Liver (tissue), 9 donors: Measurements from ENCODE around the gene MFAP5. TPM values are rescaled to one million over a fixed set of nuclear protein-coding genes. Genes with fewer than 3 reads are reported as not detected.

Experiments
- DNase-seq: peaks from one replicate; pipeline ENCODE4 v3.0.0-alpha.2; 2017; ENCODE audit warnings: low spot score
- H3K27ac ChIP-seq, 2 donors: one replicate each; pipeline ENCODE4 v1.7.0; 2013; ENCODE audit warnings: inconsistent platforms in 2 of 2, low read length in 2 of 2, control low read depth in 1 of 2, low read depth in 1 of 2, mild to moderate bottlenecking in 1 of 2
- H3K27me3 ChIP-seq, 4 donors: one replicate each; pipeline versions ENCODE4 v1.6.1 to v1.7.0; 2013; ENCODE audit warnings: low read length in 3 of 4, inconsistent platforms in 1 of 4, mild to moderate bottlenecking in 1 of 4, moderate library complexity in 1 of 4; ENCODE audit not compliant: control insufficient read depth in 4 of 4, insufficient read depth in 4 of 4
- H3K36me3 ChIP-seq, 4 donors: one replicate each; pipeline versions ENCODE4 v1.6.1 to v1.7.0; 2013; ENCODE audit warnings: low read length in 3 of 4, mild to moderate bottlenecking in 3 of 4, low read depth in 1 of 4, moderate library complexity in 1 of 4; ENCODE audit not compliant: control insufficient read depth in 4 of 4, insufficient read depth in 3 of 4
- H3K4me1 ChIP-seq, 4 donors: one replicate each; pipeline versions ENCODE4 v1.6.1 to v1.7.0; 2013; ENCODE audit warnings: low read length in 3 of 4, mild to moderate bottlenecking in 3 of 4, moderate library complexity in 1 of 4; ENCODE audit not compliant: control insufficient read depth in 4 of 4, insufficient read depth in 4 of 4
- H3K4me3 ChIP-seq, 3 donors: one replicate each; pipeline versions ENCODE4 v1.6.1 to v1.7.0; 2013; ENCODE audit warnings: low read length in 3 of 3, control low read depth in 1 of 3, low read depth in 1 of 3, mild to moderate bottlenecking in 1 of 3
- H3K9ac ChIP-seq, 2 donors: one replicate each; pipeline ENCODE4 v1.7.0; 2013; ENCODE audit warnings: low read length in 2 of 2, mild to moderate bottlenecking in 2 of 2, moderate library complexity in 2 of 2, control low read depth in 1 of 2, low read depth in 1 of 2
- H3K9me3 ChIP-seq, 4 donors: one replicate each; pipeline versions ENCODE4 v1.6.1 to v1.7.0; 2013; ENCODE audit warnings: low read length in 3 of 4; ENCODE audit not compliant: control insufficient read depth in 4 of 4
- EGR1 ChIP-seq, 2 donors: IDR thresholded peaks; 2 replicates each; pipeline ENCODE4 v1.6.1; 2016 to 2018; ENCODE audit warnings: antibody characterized with exemption in 2 of 2, low read depth in 2 of 2
- FOXA1 ChIP-seq: IDR thresholded peaks from 2 replicates; pipeline ENCODE4 v1.6.1; 2016; ENCODE audit warnings: antibody characterized with exemption
- FOXA2 ChIP-seq: IDR thresholded peaks from 2 replicates; pipeline ENCODE4 v1.6.1; 2016; ENCODE audit warnings: antibody characterized with exemption
- GABPA ChIP-seq, 2 donors: IDR thresholded peaks in 1 of 2; conservative IDR thresholded peaks in 1 of 2; 2 replicates each; pipeline ENCODE4 v1.6.1; 2016; ENCODE audit warnings: antibody characterized with exemption in 2 of 2, mild to moderate bottlenecking in 1 of 2, moderate library complexity in 1 of 2
- HNF4A ChIP-seq, 2 donors: conservative IDR thresholded peaks; 2 replicates each; pipeline ENCODE4 v1.6.1; 2016; ENCODE audit warnings: antibody characterized with exemption in 2 of 2, mild to moderate bottlenecking in 2 of 2
- HNF4G ChIP-seq: IDR thresholded peaks from 2 replicates; pipeline ENCODE4 v1.6.1; 2016; ENCODE audit warnings: antibody characterized with exemption
- JUND ChIP-seq, 2 donors: IDR thresholded peaks; 2 replicates each; pipeline ENCODE4 v1.6.1; 2016; ENCODE audit warnings: antibody characterized with exemption in 2 of 2
- NR2F2 ChIP-seq: IDR thresholded peaks from 2 replicates; pipeline ENCODE4 v1.6.1; 2016; ENCODE audit warnings: antibody characterized with exemption
- RAD21 ChIP-seq, 2 donors: IDR thresholded peaks; 2 replicates each; pipeline ENCODE4 v1.6.1; 2016; ENCODE audit warnings: antibody characterized with exemption in 2 of 2, mild to moderate bottlenecking in 2 of 2
- RXRA ChIP-seq, 2 donors: IDR thresholded peaks; 2 replicates each; pipeline ENCODE4 v1.6.1; 2017 to 2018; ENCODE audit warnings: antibody characterized with exemption in 2 of 2, mild to moderate bottlenecking in 1 of 2
- SP1 ChIP-seq: IDR thresholded peaks from 2 replicates; pipeline ENCODE4 v1.6.1; 2018; ENCODE audit warnings: antibody characterized with exemption, mild to moderate bottlenecking
- TAF1 ChIP-seq: conservative IDR thresholded peaks from 2 replicates; pipeline ENCODE4 v1.6.1; 2016; ENCODE audit warnings: antibody characterized with exemption, mild to moderate bottlenecking
- YY1 ChIP-seq: IDR thresholded peaks from 2 replicates; pipeline ENCODE4 v1.6.1; 2016; ENCODE audit warnings: antibody characterized with exemption, mild to moderate bottlenecking
- WGBS: extraction: QIAGEN DNeasy Blood & Tissue Kit; methylation state at CpG from one replicate; pipeline ENCODE4 v1.1.7; 2013; 5-methylcytosine and 5-hydroxymethylcytosine counted together
- polyA plus RNA-seq, 2 donors: library from polyadenylated mRNA; stranded (reverse) in 1 of 2; unstranded in 1 of 2; fragments of 200-250 nt in 1 of 2; fragments of >200 nt in 1 of 2; fragmentation: Nextera tagmentation in 1 of 2; extraction: Ambion mirVana in 1 of 2; gene quantifications; one replicate each; pipeline versions ENCODE4 v1.2.1 to v1.2.3, GENCODE V29; 2013 to 2015
- total RNA-seq, 2 donors: library from RNA; depleted of rRNA; stranded (reverse); fragments of >200 nt; gene quantifications; one replicate each; pipeline ENCODE4 v1.2.3, GENCODE V29; 2014
- TF ChIP-seq, protein P1 (sequence below): IDR thresholded peaks from 2 replicates; pipeline ENCODE4 v1.6.1; 2016; ENCODE audit warnings: antibody characterized with exemption, mild to moderate bottlenecking
- TF ChIP-seq, protein P2 (sequence below): IDR thresholded peaks from 2 replicates; pipeline ENCODE4 v1.6.1; 2016; ENCODE audit warnings: antibody characterized with exemption
- TF ChIP-seq, protein P3 (sequence below): fragments of 150-350 bp; IDR thresholded peaks from 2 replicates; pipeline ENCODE4 v1.5.1; 2017; ENCODE audit warnings: improper control_type of control experiment, low read depth, low read length; ENCODE audit not compliant: missing input control
- TF ChIP-seq, protein P4 (sequence below): IDR thresholded peaks from 2 replicates; pipeline ENCODE4 v1.6.1; 2016; ENCODE audit warnings: antibody characterized with exemption
- TF ChIP-seq, protein P5 (sequence below): IDR thresholded peaks from 2 replicates; pipeline ENCODE4 v1.6.1; 2016; ENCODE audit warnings: antibody characterized with exemption
- donor health status: healthy.
- donor health status: healthy.
- donor health status: healthy.
- donor health status: healthy.
- donor health status: healthy.

MFAP5 gene
- total and polyA plus RNA-seq, 4 donors: 0.20 to 0.42 TPM; not detected in 2

DNA sequence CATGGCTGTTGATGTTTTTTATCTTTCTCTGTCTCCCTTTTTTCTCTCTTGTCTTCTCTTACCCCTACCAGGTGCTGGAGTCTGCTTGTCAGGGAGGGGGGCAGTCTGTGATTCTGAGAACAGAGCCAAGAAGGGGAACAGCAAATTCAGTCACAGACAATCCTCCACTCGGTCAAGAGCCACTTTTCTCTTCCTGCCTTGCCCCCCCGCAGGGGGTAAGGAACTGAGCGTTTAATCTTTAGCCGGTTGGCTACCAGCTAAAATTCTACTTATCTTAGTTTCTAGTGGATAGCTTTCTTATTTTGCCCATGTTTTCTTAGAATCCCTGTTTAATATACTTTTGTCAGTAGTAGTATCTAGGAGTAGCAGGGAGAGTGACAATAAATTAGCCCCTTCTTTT is 37.1 kb upstream of the MFAP5 start:
- no peak for DNase-seq
- no peak overlapping the region for H3K9ac ChIP-seq
- H3K4me3 ChIP-seq: no peak overlapping the region
- H3K27me3 ChIP-seq: no peaks in the 10 kb centered on the region
- no peak for TF ChIP-seq HNF4G
- TF ChIP-seq, protein P1, sequence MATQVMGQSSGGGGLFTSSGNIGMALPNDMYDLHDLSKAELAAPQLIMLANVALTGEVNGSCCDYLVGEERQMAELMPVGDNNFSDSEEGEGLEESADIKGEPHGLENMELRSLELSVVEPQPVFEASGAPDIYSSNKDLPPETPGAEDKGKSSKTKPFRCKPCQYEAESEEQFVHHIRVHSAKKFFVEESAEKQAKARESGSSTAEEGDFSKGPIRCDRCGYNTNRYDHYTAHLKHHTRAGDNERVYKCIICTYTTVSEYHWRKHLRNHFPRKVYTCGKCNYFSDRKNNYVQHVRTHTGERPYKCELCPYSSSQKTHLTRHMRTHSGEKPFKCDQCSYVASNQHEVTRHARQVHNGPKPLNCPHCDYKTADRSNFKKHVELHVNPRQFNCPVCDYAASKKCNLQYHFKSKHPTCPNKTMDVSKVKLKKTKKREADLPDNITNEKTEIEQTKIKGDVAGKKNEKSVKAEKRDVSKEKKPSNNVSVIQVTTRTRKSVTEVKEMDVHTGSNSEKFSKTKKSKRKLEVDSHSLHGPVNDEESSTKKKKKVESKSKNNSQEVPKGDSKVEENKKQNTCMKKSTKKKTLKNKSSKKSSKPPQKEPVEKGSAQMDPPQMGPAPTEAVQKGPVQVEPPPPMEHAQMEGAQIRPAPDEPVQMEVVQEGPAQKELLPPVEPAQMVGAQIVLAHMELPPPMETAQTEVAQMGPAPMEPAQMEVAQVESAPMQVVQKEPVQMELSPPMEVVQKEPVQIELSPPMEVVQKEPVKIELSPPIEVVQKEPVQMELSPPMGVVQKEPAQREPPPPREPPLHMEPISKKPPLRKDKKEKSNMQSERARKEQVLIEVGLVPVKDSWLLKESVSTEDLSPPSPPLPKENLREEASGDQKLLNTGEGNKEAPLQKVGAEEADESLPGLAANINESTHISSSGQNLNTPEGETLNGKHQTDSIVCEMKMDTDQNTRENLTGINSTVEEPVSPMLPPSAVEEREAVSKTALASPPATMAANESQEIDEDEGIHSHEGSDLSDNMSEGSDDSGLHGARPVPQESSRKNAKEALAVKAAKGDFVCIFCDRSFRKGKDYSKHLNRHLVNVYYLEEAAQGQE: no peak
- TF ChIP-seq, protein P2, sequence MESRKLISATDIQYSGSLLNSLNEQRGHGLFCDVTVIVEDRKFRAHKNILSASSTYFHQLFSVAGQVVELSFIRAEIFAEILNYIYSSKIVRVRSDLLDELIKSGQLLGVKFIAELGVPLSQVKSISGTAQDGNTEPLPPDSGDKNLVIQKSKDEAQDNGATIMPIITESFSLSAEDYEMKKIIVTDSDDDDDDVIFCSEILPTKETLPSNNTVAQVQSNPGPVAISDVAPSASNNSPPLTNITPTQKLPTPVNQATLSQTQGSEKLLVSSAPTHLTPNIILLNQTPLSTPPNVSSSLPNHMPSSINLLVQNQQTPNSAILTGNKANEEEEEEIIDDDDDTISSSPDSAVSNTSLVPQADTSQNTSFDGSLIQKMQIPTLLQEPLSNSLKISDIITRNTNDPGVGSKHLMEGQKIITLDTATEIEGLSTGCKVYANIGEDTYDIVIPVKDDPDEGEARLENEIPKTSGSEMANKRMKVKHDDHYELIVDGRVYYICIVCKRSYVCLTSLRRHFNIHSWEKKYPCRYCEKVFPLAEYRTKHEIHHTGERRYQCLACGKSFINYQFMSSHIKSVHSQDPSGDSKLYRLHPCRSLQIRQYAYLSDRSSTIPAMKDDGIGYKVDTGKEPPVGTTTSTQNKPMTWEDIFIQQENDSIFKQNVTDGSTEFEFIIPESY: no peak
- TF ChIP-seq, protein P3, sequence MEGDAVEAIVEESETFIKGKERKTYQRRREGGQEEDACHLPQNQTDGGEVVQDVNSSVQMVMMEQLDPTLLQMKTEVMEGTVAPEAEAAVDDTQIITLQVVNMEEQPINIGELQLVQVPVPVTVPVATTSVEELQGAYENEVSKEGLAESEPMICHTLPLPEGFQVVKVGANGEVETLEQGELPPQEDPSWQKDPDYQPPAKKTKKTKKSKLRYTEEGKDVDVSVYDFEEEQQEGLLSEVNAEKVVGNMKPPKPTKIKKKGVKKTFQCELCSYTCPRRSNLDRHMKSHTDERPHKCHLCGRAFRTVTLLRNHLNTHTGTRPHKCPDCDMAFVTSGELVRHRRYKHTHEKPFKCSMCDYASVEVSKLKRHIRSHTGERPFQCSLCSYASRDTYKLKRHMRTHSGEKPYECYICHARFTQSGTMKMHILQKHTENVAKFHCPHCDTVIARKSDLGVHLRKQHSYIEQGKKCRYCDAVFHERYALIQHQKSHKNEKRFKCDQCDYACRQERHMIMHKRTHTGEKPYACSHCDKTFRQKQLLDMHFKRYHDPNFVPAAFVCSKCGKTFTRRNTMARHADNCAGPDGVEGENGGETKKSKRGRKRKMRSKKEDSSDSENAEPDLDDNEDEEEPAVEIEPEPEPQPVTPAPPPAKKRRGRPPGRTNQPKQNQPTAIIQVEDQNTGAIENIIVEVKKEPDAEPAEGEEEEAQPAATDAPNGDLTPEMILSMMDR: no peak
- TF ChIP-seq, protein P4, sequence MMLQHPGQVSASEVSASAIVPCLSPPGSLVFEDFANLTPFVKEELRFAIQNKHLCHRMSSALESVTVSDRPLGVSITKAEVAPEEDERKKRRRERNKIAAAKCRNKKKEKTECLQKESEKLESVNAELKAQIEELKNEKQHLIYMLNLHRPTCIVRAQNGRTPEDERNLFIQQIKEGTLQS: no peak
- no peak for TF ChIP-seq GABPA (IDR thresholded peaks at IDR 0.05 in 1 of 2, conservative IDR thresholded peaks at IDR 0.05 in 1 of 2)
- no peak for TF ChIP-seq TAF1
- TF ChIP-seq JUND (IDR thresholded peaks at IDR 0.05): no peak
- TF ChIP-seq FOXA2: no peak
- no peak for TF ChIP-seq HNF4A (conservative IDR thresholded peaks at IDR 0.05)
- TF ChIP-seq FOXA1: no peak
- no peak for TF ChIP-seq YY1
- TF ChIP-seq EGR1 (IDR thresholded peaks at IDR 0.05; ENCODE audit: low read depth in 2 of 2): no peak
- no peak for TF ChIP-seq RAD21 (IDR thresholded peaks at IDR 0.05)
- no peak for TF ChIP-seq NR2F2
- no peak for TF ChIP-seq RXRA (IDR thresholded peaks at IDR 0.05)
- no peak for TF ChIP-seq SP1
- TF ChIP-seq, protein P5, sequence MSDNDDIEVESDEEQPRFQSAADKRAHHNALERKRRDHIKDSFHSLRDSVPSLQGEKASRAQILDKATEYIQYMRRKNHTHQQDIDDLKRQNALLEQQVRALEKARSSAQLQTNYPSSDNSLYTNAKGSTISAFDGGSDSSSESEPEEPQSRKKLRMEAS: no peak
- no peak overlapping the region for H3K27ac ChIP-seq
- H3K36me3 ChIP-seq: no peaks in the 10 kb centered on the region
- no peaks in the 10 kb centered on the region for H3K9me3 ChIP-seq
- WGBS: 65% methylated on average over 4 of the region's 4 CpGs
- H3K4me1 ChIP-seq: peaks cover 9 to 15% (median 11%) of the 10 kb centered on the region in 4 donors
